Adrenal gland (tissue), 5 donors: Measurements from ENCODE around the gene LPP.

Source experiments
- POLR2A ChIP-seq, 2 donors: fragments of 450-650 bp; IDR thresholded peaks; one replicate each; pipeline ENCODE4 v1.6.1; 2017; ENCODE audit warnings: antibody characterized with exemption in 2 of 2, mild to moderate bottlenecking in 2 of 2, moderate library complexity in 1 of 2
- TF ChIP-seq, protein P1 (sequence below), 6 experiments: fragments of 450-650 bp in 4 of 6; fragments of 200-600 bp in 2 of 6; sonication (generic) in 1 of 6; IDR thresholded peaks; 1 replicate in 5 of 6; 2 replicates in 1 of 6; pipeline versions ENCODE4 v1.5.1 to v1.8.0; 2016 to 2021; ENCODE audit warnings: antibody characterized with exemption in 6 of 6, mild to moderate bottlenecking in 2 of 6, moderate library complexity in 1 of 6
- donor health status: DM: no; HTN: no; CAD: no.

DNA sequence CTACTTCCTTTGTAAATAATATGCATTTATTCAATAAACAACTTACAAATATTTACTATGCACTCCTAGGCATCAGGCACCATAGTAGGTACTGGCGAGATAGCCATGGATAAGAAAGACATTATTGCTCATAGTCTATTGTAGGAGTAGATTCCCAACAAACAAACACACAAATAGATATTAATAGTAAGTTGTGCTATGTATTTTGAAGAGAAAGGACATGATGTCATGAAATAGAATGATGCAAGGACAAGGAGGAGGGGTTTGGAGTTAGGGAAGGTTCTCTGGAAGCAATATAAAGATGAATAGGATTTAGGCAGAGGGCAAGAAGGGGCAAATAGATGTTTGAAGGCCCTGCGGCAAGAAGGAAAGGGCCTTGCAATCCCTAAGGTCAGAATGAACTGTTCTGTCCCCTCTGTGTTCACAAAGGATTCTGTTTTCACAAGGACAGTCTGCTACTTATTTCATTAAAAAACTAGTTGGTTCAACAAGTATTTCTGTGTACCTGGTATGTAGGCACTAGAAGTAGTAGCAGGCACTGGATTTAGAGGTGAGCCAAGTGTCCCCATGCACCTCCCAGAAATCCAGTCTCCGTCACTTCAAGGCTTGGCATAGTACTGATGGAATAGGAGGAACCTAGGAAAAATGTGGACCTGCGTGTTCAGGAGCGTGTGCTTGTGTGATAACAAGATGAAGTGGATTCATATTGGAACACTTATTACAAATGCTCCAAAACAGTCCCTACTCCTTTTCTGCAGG, 786.0 kb downstream of the LPP start:
- TF ChIP-seq, protein P1, sequence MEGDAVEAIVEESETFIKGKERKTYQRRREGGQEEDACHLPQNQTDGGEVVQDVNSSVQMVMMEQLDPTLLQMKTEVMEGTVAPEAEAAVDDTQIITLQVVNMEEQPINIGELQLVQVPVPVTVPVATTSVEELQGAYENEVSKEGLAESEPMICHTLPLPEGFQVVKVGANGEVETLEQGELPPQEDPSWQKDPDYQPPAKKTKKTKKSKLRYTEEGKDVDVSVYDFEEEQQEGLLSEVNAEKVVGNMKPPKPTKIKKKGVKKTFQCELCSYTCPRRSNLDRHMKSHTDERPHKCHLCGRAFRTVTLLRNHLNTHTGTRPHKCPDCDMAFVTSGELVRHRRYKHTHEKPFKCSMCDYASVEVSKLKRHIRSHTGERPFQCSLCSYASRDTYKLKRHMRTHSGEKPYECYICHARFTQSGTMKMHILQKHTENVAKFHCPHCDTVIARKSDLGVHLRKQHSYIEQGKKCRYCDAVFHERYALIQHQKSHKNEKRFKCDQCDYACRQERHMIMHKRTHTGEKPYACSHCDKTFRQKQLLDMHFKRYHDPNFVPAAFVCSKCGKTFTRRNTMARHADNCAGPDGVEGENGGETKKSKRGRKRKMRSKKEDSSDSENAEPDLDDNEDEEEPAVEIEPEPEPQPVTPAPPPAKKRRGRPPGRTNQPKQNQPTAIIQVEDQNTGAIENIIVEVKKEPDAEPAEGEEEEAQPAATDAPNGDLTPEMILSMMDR (IDR thresholded peaks at IDR 0.05), result no peak
- TF ChIP-seq POLR2A (IDR thresholded peaks at IDR 0.05), result no peak
